Ectodermal cell (in vitro differentiated cells): ENCODE measurements around the gene IRF2BPL.
A peak's percentile ranks its signal among the peaks of the same experiment; 100 is the strongest.
"Not testable (repeated sequence)": the region's sequence is repeated elsewhere in the genome, so short reads cannot be mapped to it uniquely, and the experiment has no call there.

Source experiments
- H3K27ac ChIP-seq: 2 replicates; pipeline ENCODE4 v1.7.0; 2013; ENCODE audit warnings: mild to moderate bottlenecking, low read depth, low read length; ENCODE audit not compliant: insufficient read depth, poor library complexity, severe bottlenecking
- H3K27me3 ChIP-seq: 2 replicates; pipeline ENCODE4 v1.7.0; 2013; ENCODE audit warnings: mild to moderate bottlenecking, low read length; ENCODE audit not compliant: insufficient read depth, control insufficient read depth, poor library complexity, severe bottlenecking
- H3K36me3 ChIP-seq: one replicate; pipeline ENCODE4 v1.7.0; 2013; ENCODE audit warnings: low read length; ENCODE audit not compliant: control insufficient read depth, insufficient read depth
- H3K4me1 ChIP-seq: one replicate; pipeline ENCODE4 v1.7.0; 2013; ENCODE audit warnings: low read length; ENCODE audit not compliant: control insufficient read depth, insufficient read depth
- H3K4me3 ChIP-seq: 2 replicates; pipeline ENCODE4 v1.7.0; 2013; ENCODE audit warnings: low read depth, low read length, control low read depth; ENCODE audit not compliant: insufficient read depth
- H3K9me3 ChIP-seq: 2 replicates; pipeline ENCODE4 v1.7.0; 2013; ENCODE audit warnings: mild to moderate bottlenecking, low read length, moderate library complexity; ENCODE audit not compliant: control insufficient read depth
- WGBS, 2 experiments: methylation state at CpG; one replicate each; pipeline ENCODE4 v1.1.7; 2013; ENCODE audit warnings: missing lambda C conversion rate in 2 of 2; 5-methylcytosine and 5-hydroxymethylcytosine counted together

The IRF2BPL gene

GRCh38 chr14:77023001-77023996, 5.2 kb downstream of the IRF2BPL start:
- Histone ChIP-seq H3K4me1 (peaks cover 45% of the 10 kb centered on the region), H3K9me3 (no peaks in the 10 kb centered on the region), H3K36me3 (no peaks in the 10 kb centered on the region), H3K27me3 (peaks cover 30% of the 10 kb centered on the region), H3K4me3 (no peak overlapping the region), H3K27ac (peak overlapping the region; percentile 38)
- 57 to 58% methylated on average over 16 to 17 of the region's 17 CpGs for WGBS, 2 experiments

GRCh38 chr14:77022236-77022852, 6.2 kb downstream of the IRF2BPL start:
- WGBS, 2 experiments: 82 to 85% methylated on average over 9 of the region's 9 CpGs
- H3K9me3 ChIP-seq: no peaks in the 10 kb centered on the region
- H3K27me3 ChIP-seq: peaks cover 22% of the 10 kb centered on the region
- no peaks in the 10 kb centered on the region for H3K36me3 ChIP-seq
- no peak overlapping the region for H3K27ac ChIP-seq
- H3K4me1 ChIP-seq: peaks cover 41% of the 10 kb centered on the region
- no peak overlapping the region for H3K4me3 ChIP-seq

GRCh38 chr14:77021424-77021823, 7.1 kb downstream of the IRF2BPL start:
- not testable (repeated sequence) for H3K4me3 ChIP-seq, H3K9me3 ChIP-seq, H3K36me3 ChIP-seq, H3K27ac ChIP-seq
- H3K27me3 ChIP-seq: peaks cover 13% of the 10 kb centered on the region
- WGBS, 2 experiments: 95 to 98% methylated on average over 11 of the region's 11 CpGs
- peaks cover 41% of the 10 kb centered on the region for H3K4me1 ChIP-seq

GRCh38 chr14:77018785-77019184, 9.7 kb downstream of the IRF2BPL start:
- H3K36me3 ChIP-seq: no peaks in the 10 kb centered on the region
- no peaks in the 10 kb centered on the region for H3K9me3 ChIP-seq
- 93% methylated on average over 3 of the region's 3 CpGs for WGBS, 2 experiments

GRCh38 chr14:77017666-77018065, 10.8 kb downstream of the IRF2BPL start:
- Histone ChIP-seq H3K4me3 (no peak overlapping the region), H3K9me3 (no peaks in the 10 kb centered on the region), H3K27ac (no peak overlapping the region), H3K4me1 (peaks cover 11% of the 10 kb centered on the region), H3K27me3 (no peaks in the 10 kb centered on the region), H3K36me3 (no peaks in the 10 kb centered on the region)
- 92 to 95% methylated on average over 2 of the region's 2 CpGs for WGBS, 2 experiments

More at GRCh38 chr14:77018785-77019184, 9.7 kb downstream of the IRF2BPL start:
- no peak overlapping the region for H3K4me3 ChIP-seq
- no peaks in the 10 kb centered on the region for H3K27me3 ChIP-seq
- peaks cover 22% of the 10 kb centered on the region for H3K4me1 ChIP-seq
- H3K27ac ChIP-seq: no peak overlapping the region

- WGBS, 2 experiments: 92 to 94% methylated on average over 7 of the region's 7 CpGs
- Histone ChIP-seq H3K4me1 (peaks cover 4% of the 10 kb centered on the region), H3K27me3 (no peaks in the 10 kb centered on the region), H3K27ac (no peak overlapping the region), H3K36me3 (no peaks in the 10 kb centered on the region), H3K9me3 (no peaks in the 10 kb centered on the region), H3K4me3 (no peak overlapping the region)
Measured at GRCh38 chr14:77014734-77015133, 13.8 kb downstream of the IRF2BPL start.

GRCh38 chr14:77014004-77014604, 14.4 kb downstream of the IRF2BPL start:
- no peaks in the 10 kb centered on the region for H3K9me3 ChIP-seq
- H3K36me3 ChIP-seq: no peaks in the 10 kb centered on the region
- H3K27me3 ChIP-seq: no peaks in the 10 kb centered on the region
- peaks cover 4% of the 10 kb centered on the region for H3K4me1 ChIP-seq
- 59% methylated on average over 9 of the region's 9 CpGs for WGBS, 2 experiments
- no peak overlapping the region for H3K4me3 ChIP-seq
- H3K27ac ChIP-seq: no peak overlapping the region

- Histone ChIP-seq H3K36me3 (no peaks in the 10 kb centered on the region), H3K9me3 (no peaks in the 10 kb centered on the region), H3K4me3 (no peak overlapping the region), H3K27me3 (no peaks in the 10 kb centered on the region), H3K4me1 (peaks cover 13% of the 10 kb centered on the region), H3K27ac (no peak overlapping the region)
- WGBS, 2 experiments: 91 to 92% methylated on average over 13 of the region's 13 CpGs
Measured at GRCh38 chr14:77012193-77012765, 16.2 kb downstream of the IRF2BPL start.

- H3K4me3 ChIP-seq: no peak overlapping the region
- no peaks in the 10 kb centered on the region for H3K36me3 ChIP-seq
- H3K9me3 ChIP-seq: no peaks in the 10 kb centered on the region
- peaks cover 17% of the 10 kb centered on the region for H3K4me1 ChIP-seq
- 75 to 98% methylated on average over 2 to 4 of the region's 4 CpGs for WGBS, 2 experiments
- no peak overlapping the region for H3K27ac ChIP-seq
- H3K27me3 ChIP-seq: no peaks in the 10 kb centered on the region
Measured at GRCh38 chr14:77011245-77011644, 17.3 kb downstream of the IRF2BPL start.

GRCh38 chr14:77009014-77009413, 19.5 kb downstream of the IRF2BPL start:
- H3K9me3 ChIP-seq: no peaks in the 10 kb centered on the region
- H3K27ac ChIP-seq: no peak overlapping the region
- H3K4me3 ChIP-seq: no peak overlapping the region
- 79 to 84% methylated on average over 3 of the region's 3 CpGs for WGBS, 2 experiments
- H3K4me1 ChIP-seq: peaks cover 24% of the 10 kb centered on the region
- no peaks in the 10 kb centered on the region for H3K36me3 ChIP-seq
- H3K27me3 ChIP-seq: no peaks in the 10 kb centered on the region
